ENCODE measurements around the gene NCK2. TPM values are rescaled to one million over a fixed set of nuclear protein-coding genes. Genes with fewer than 3 reads are reported as not detected.

NCK2 gene
- total and polyA plus RNA-seq, 2 of the 13 experiments (the other 11 are each of a cell fraction or from before 2014, with no cell fraction given): 14.8 to 23.5 TPM

- TF ChIP-seq ZMYM3 (CRISPR knock-in tag; IDR thresholded peaks at IDR 0.05) (peak; percentile 49; the same call in 1 of the 2 replicates), MBD4 (IDR thresholded peaks at IDR 0.05; ENCODE audit: borderline replicate concordance, low read length) (0 out of 2 replicates have a peak, but pooled peaks have one; percentile 46), ZNF747 (CRISPR knock-in tag; IDR thresholded peaks at IDR 0.05; ENCODE audit: borderline replicate concordance) (no peak), CAMTA2 (CRISPR knock-in tag; IDR thresholded peaks at IDR 0.05; ENCODE audit: borderline replicate concordance) (no peak), SRSF4 (IDR thresholded peaks at IDR 0.05; ENCODE audit: low read depth, low read length, poor library complexity, severe bottlenecking) (no peak), BRF2 (CRISPR knock-in tag; IDR thresholded peaks at IDR 0.05) (no peak), PCBP2 (optimal IDR thresholded peaks at IDR 0.05; ENCODE audit: low read depth, low read length, poor library complexity, severe bottlenecking) (no peak), CREB3 (CRISPR knock-in tag; IDR thresholded peaks at IDR 0.05) (no peak), THAP11 (CRISPR knock-in tag; IDR thresholded peaks at IDR 0.05) (peak; percentile 65), ZNF567 (CRISPR knock-in tag; IDR thresholded peaks at IDR 0.05; ENCODE audit: borderline replicate concordance) (no peak), ZNF280D (CRISPR knock-in tag; IDR thresholded peaks at IDR 0.05) (no peak), KAT2B (IDR thresholded peaks at IDR 0.05; ENCODE audit: borderline replicate concordance, low read depth, low read length) (no peak), GTF3A (CRISPR knock-in tag; conservative IDR thresholded peaks at IDR 0.05) (no peak), NKX3-1 (CRISPR knock-in tag; IDR thresholded peaks at IDR 0.05) (no peak), NFE2L1 (CRISPR knock-in tag; IDR thresholded peaks at IDR 0.05; ENCODE audit: borderline replicate concordance) (no peak), SRF (IDR thresholded peaks at IDR 0.05; ENCODE audit: low read depth, low read length) (no peak), ZBTB38 (CRISPR knock-in tag; IDR thresholded peaks at IDR 0.05) (no peak), TBX2 (CRISPR knock-in tag; IDR thresholded peaks at IDR 0.05; ENCODE audit: borderline replicate concordance) (peak; percentile 68; the same call in 1 of the 2 replicates), E2F2 (CRISPR knock-in tag; IDR thresholded peaks at IDR 0.05; ENCODE audit: borderline replicate concordance) (no peak), SIX1 (CRISPR knock-in tag; IDR thresholded peaks at IDR 0.05; ENCODE audit: borderline replicate concordance) (0 out of 2 replicates have a peak, but pooled peaks have one; percentile 58), ARNT2 (CRISPR knock-in tag; IDR thresholded peaks at IDR 0.05; ENCODE audit: low read depth) (no peak), ARNTL (CRISPR knock-in tag; IDR thresholded peaks at IDR 0.05) (peak; percentile 73), ZFX (CRISPR knock-in tag; IDR thresholded peaks at IDR 0.05; ENCODE audit: low read depth) (0 out of 2 replicates have a peak, but pooled peaks have one; percentile 18), MAFG (CRISPR knock-in tag; IDR thresholded peaks at IDR 0.05) (no peak)
Measured at GRCh38 chr2:105910497-105911238, 166.0 kb downstream of the NCK2 start (continued).

Measured in HepG2 (cell line).